GM20000 (cell line): Measurements from ENCODE around the gene ENTPD6.

Experiments
- DNase-seq: peaks from one replicate; pipeline ENCODE4 v3.0.0; 2012; ENCODE audit warnings: low spot score
- TF ChIP-seq, protein P1 (sequence below): IDR thresholded peaks from 2 replicates; pipeline ENCODE4 v1.5.1; 2012; ENCODE audit warnings: mild to moderate bottlenecking, control low read depth; ENCODE audit errors: extremely low read depth, missing control alignments

Gene ENTPD6

DNA sequence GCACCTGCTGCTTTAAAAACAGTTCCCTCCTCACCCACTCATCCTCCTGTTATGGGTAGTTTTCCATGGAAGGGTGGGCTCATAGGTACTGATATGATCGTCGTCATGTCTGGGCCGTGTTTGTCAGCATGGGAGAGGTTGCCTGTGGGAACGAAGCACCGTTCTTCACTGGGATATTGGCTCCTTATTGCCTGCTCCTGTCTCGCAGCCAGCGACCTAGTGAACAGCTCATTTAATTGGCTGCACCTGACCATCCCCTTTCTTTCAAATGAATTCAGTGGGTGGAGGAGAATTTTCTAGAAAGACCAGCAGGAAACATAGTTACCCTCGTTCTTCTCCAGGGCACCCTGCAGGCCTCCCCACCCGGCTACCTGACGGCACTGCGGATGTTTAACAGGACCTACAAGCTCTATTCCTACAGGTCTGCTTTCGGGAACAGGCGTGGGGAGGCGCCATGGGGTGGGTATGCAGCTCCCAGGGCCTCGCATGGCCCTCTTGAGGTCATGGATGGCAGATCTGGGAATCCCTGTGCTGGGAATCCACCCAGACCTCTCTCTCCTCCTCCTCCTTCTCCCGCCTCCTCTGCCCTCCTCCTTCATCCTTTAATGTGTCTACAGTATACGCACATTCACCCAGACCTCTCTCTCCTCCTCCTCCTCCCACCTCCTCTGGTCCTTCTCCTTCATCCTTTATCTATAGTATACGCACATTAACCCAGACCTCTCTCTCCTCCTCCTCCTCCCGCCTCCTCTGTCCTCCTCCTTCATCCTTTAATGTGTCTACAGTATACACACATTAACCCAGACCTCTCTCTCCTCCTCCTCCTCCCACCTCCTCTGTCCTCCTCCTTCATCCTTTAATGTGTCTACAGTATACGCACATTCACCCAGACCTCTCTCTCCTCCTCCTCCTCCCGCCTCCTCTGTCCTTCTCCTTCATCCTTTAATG lies 21.9 kb downstream of the ENTPD6 start:
- DNase-seq: no peak
- TF ChIP-seq, protein P1, sequence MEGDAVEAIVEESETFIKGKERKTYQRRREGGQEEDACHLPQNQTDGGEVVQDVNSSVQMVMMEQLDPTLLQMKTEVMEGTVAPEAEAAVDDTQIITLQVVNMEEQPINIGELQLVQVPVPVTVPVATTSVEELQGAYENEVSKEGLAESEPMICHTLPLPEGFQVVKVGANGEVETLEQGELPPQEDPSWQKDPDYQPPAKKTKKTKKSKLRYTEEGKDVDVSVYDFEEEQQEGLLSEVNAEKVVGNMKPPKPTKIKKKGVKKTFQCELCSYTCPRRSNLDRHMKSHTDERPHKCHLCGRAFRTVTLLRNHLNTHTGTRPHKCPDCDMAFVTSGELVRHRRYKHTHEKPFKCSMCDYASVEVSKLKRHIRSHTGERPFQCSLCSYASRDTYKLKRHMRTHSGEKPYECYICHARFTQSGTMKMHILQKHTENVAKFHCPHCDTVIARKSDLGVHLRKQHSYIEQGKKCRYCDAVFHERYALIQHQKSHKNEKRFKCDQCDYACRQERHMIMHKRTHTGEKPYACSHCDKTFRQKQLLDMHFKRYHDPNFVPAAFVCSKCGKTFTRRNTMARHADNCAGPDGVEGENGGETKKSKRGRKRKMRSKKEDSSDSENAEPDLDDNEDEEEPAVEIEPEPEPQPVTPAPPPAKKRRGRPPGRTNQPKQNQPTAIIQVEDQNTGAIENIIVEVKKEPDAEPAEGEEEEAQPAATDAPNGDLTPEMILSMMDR: no peak

DNA sequence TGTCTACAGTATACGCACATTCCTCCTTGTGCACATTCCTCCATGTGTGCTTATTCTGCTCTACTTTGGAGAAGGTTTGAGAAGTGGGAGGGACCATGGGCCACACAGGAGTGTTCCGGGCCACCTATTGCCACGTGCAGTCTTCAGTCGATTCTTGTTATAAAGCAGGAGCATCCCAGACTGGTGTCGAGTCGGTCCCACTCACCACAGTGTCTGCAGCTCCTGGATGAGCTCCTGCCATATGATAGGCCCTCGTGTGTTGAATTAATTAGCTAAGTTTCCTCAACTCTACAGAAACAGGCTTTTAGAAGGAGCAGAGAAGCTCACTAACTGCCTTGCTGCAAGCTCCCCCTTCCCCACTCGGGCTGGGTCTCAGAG lies 22.6 kb downstream of the ENTPD6 start:
- no peak for DNase-seq
- TF ChIP-seq, protein P1: no peak

DNA sequence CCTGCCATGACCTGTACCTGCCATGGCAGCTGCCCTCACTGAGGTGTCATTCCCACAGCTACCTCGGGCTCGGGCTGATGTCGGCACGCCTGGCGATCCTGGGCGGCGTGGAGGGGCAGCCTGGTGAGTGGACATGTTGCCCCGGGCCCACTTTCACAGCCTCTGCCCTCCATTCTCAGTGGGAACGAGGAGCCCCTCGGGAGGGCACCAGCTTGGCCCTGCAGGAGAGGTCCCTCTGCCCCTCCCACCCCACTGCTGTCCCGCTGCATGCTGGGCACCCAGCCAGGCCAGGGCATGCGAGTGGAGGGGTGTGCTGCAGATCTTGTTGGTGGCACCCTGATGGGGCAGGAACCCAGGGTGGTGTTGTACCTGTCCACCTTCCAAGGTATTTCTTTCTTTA lies 23.0 kb downstream of the ENTPD6 start:
- TF ChIP-seq, protein P1: no peak
- no peak for DNase-seq

DNA sequence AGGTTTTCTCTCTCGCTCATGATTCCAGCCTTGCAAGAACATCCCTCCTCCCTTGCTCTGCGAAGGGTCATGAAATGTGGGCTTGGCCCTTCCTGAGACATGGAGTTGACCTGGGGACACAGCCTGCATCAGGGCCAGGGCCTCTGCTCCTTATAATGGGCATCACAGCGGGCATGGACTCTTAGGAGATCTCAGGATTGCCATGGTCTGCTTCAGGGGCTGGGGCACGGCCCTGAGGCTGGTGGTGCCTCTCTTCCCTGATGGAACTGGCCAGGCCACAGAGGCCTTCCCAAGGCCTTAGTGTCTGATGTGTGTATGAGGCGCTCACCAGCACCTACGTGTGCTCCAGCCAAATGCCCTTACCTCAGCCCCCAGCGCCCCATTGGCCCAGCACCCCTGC lies 23.9 kb downstream of the ENTPD6 start:
- no peak for DNase-seq

DNA sequence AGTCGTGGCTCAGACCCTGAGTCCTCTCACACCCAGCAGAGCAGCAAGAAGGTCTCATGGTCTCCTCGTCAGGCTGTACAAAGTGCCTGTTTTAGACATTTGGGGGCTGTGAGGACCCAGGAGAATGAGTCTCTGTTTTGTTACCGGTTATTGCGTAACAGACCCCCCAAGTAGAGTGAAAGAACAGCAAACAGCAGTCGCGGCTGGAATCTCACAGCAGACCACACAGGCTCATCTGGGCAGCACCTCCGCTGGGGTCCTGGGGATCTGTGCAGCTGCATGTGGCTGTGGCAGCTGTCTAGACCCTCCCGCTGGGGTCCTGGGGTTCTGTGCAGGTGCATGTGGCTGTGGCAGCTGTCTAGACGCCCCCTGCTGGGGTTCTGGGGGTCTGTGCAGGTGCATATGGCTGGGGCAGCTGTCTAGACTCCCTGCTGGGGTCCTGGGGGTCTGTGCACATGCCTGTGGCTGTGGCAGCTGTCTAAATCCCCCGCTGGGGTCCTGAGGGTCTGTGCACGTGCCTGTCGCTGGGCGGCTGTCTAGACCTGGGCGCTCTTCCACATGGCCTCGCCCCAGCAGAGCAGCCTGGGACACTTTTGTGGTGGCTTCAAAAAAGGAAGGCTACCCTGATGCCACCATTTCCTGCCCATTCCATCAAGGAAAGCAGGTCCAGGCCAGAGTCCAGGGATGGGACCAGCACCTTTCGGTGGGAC lies 24.7 kb downstream of the ENTPD6 start:
- TF ChIP-seq, protein P1: no peak
- DNase-seq: no peak

More for the DNA sequence above, 23.9 kb downstream of the ENTPD6 start:
- TF ChIP-seq, protein P1: no peak

DNA sequence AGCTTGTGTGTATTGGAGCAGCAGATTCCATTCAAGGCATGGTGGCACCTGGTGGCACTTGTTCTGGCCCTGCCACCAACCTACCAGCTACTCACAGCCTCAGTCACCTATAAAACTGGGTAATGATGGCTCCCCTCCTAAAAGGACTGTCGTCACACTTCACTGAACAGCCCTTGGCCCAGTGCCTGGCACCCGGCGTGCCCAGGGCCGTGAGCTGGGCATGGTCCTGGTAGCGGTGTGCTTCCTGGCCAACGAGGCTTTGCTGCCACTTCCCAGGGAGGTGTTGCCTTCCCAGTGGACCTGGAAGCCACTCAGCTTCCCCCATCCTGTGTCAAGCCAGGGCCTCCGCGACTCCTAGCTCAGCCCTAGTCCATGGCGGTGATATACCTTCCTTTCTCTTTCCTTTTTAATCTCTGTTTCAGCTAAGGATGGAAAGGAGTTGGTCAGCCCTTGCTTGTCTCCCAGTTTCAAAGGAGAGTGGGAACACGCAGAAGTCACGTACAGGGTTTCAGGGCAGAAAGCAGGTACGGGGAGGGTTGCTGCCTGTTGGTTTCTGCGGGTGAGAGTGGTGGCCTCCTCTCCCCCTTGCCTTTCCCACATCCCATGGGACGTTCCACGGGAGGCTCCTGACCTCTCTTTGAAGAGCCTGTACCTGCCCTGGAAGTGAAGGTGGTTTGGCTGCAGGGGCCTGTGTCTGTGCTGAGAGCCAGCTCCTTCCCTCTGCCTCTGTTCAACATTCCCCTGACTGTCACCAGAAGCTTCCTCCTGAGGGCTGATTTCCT lies 25.5 kb downstream of the ENTPD6 start:
- no peak for DNase-seq
- TF ChIP-seq, protein P1: no peak
